ENCODE data around the gene PRTN3. TPM values are rescaled to one million over a fixed set of nuclear protein-coding genes. Genes with fewer than 3 reads are reported as not detected.

PRTN3 gene
- total and polyA plus RNA-seq, 4 donors = not detected

GRCh38 chr19:796692-797527, 43.9 kb upstream of the PRTN3 start, which contains the start of gene PTBP1:
TSS of gene PTBP1 (plus strand) at chr19:797452. CDS start at chr19:797498, 46 bp downstream.
- Histone ChIP-seq H3K9me3 (ENCODE audit: control insufficient read depth, low read length) (no peaks in the 10 kb centered on the region), H3K27me3 (ENCODE audit: control insufficient read depth in 1 of 2, insufficient read depth in 2 of 2, low read length in 1 of 2) (no peaks in the 10 kb centered on the region), H3K36me3 (ENCODE audit: control insufficient read depth in 1 of 2, insufficient read depth in 2 of 2, low read length in 1 of 2) (no peaks in the 10 kb centered on the region), H3K4me3 (ENCODE audit: low read length in 2 of 2) (peak within 1 kb of the TSS; percentile 91 to 96), H3K4me1 (ENCODE audit: control insufficient read depth in 1 of 2, insufficient read depth in 2 of 2, low read length in 2 of 2) (peaks cover 3% of the 10 kb centered on the region in 2 donors), H3K27ac (ENCODE audit: low read depth in 1 of 2, low read length in 2 of 2) (peak within 1 kb of the TSS in 1 of 2 donors; percentile 79)
- intact Hi-C loops (cut with DNase I) = loop anchor here in 1 of 2 donors (5.0 kb wide), 2 partner anchors 120 to 135 kb away; partner anchors contain the start of genes FSTL3 and RNF126
- peak; percentile 100 for DNase-seq
- 0 to 1% methylated on average over 79 to 83 of the region's 83 CpGs for WGBS, 2 donors
- peak; percentile 95 for ATAC-seq (ENCODE audit: low FRiP score)

DNA sequence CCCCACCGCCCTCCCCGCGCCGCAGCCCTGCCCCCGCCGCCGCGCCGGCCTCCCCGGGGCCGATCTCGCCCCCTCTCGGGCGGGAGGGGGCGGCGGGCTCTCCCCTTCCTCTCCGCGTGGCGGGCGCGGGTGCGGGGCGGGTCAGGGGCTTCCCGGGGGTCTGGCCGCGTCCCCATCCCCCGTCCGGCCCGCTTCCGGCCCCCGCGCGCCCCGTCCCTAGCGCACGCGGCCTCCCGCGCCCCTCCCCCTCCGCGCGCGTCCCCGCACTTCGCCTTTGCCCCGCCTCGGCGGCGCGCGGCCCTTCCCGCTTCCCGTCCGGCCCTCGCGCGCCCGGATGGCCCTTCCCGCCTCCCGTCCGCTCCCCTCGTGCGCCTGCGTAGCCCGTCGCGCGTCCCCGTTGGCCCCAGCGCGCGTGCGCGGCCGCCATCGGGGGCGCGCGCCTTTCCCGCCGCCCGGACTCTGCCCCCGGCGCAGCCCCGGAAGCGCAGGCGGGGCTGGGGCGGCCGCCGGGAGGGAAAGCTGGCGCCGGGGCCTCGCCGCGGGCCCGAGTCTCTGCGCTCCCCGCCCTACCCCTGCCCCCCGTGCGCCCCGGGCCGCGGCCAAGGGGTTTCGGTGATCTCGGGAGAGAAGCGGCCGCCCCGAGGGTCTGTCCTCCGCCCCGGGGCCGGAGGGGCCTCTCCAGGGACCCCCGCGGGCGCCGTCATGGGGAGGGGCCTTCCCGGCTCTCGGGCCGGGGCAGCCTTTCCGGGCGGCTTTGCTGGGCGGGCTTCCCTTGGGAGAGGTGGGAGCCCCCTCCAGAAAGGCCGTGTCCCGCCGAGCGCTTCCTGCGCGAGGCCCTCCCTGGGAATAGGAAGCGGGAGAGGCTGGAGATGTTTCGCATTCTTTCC, 43.0 kb upstream of the PRTN3 start:
- H3K36me3 ChIP-seq (ENCODE audit: control insufficient read depth in 1 of 2, insufficient read depth in 2 of 2, low read length in 1 of 2) = no peaks in the 10 kb centered on the region
- DNase-seq (peak; percentile 94 to 96), ATAC-seq (ENCODE audit: low FRiP score) (peak; percentile 71)
- peaks cover 3% of the 10 kb centered on the region in 2 donors for H3K4me1 ChIP-seq (ENCODE audit: control insufficient read depth in 1 of 2, insufficient read depth in 2 of 2, low read length in 2 of 2)
- H3K9me3 ChIP-seq (ENCODE audit: control insufficient read depth, low read length) = no peaks in the 10 kb centered on the region
- intact Hi-C loops (cut with DNase I) = loop anchor here in 1 of 2 donors (5.0 kb wide), 2 partner anchors 120 to 135 kb away; partner anchors contain the start of genes FSTL3 and RNF126
- peak overlapping the region in 1 of 2 donors; percentile 79 for H3K27ac ChIP-seq (ENCODE audit: low read depth in 1 of 2, low read length in 2 of 2)
- H3K4me3 ChIP-seq (ENCODE audit: low read length in 2 of 2) = peak overlapping the region; percentile 91 to 96
- no peaks in the 10 kb centered on the region for H3K27me3 ChIP-seq (ENCODE audit: control insufficient read depth in 1 of 2, insufficient read depth in 2 of 2, low read length in 1 of 2)
- WGBS, 2 donors = 1% methylated on average over 54 to 129 of the region's 129 CpGs

DNA sequence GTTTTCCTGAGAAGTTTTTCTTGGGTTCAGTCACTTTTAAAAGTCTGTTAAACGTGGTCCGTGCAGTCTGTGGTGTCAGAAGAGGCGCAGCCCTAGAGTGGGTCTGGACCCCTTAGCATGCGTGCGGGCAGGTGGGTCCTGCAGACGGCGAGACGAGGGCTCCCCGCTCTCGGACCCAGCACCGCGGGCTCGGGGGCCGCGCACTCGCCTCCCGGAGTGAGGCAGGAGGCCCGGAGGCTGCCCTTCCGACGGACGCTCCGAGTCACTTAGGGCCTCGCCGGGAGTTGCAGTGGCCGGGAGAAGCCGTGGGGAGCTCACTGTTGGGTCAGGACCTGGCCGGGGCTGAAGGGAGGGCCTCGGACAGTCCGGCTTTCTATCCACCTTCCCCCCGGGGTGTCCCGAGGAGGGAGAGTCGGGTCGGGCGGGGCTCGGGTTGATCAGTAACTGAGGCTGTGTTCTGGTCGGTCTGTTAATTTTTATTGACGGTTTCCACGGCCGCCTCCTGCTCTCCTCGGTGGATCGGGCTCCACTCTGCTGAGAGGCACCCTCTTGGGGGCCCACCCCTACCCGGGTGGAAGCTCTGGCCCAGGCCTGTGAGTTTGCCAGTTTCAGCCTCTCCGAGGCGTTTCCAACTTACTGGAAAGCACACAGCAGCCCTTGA, 42.3 kb upstream of the PRTN3 start:
- DNase-seq (peak in 1 of 2 donors; percentile 52), ATAC-seq (ENCODE audit: low FRiP score) (no peak)
- no peak overlapping the region for H3K27ac ChIP-seq (ENCODE audit: low read depth in 1 of 2, low read length in 2 of 2)
- no peaks in the 10 kb centered on the region for H3K9me3 ChIP-seq (ENCODE audit: control insufficient read depth, low read length)
- 1% methylated on average over 42 to 44 of the region's 44 CpGs for WGBS, 2 donors
- peak overlapping the region; percentile 91 to 96 for H3K4me3 ChIP-seq (ENCODE audit: low read length in 2 of 2)
- no peaks in the 10 kb centered on the region for H3K27me3 ChIP-seq (ENCODE audit: control insufficient read depth in 1 of 2, insufficient read depth in 2 of 2, low read length in 1 of 2)
- peaks cover 3% of the 10 kb centered on the region in 2 donors for H3K4me1 ChIP-seq (ENCODE audit: control insufficient read depth in 1 of 2, insufficient read depth in 2 of 2, low read length in 2 of 2)
- intact Hi-C loops (cut with DNase I) = loop anchor here in 1 of 2 donors (5.0 kb wide), 2 partner anchors 121 to 136 kb away; partner anchors contain the start of genes FSTL3 and RNF126
- H3K36me3 ChIP-seq (ENCODE audit: control insufficient read depth in 1 of 2, insufficient read depth in 2 of 2, low read length in 1 of 2) = no peaks in the 10 kb centered on the region

GRCh38 chr19:799076-799881, 41.5 kb upstream of the PRTN3 start:
- H3K9me3 ChIP-seq (ENCODE audit: control insufficient read depth, low read length) = no peaks in the 10 kb centered on the region
- ATAC-seq (ENCODE audit: low FRiP score) (no peak), DNase-seq (no peak)
- H3K27ac ChIP-seq (ENCODE audit: low read depth in 1 of 2, low read length in 2 of 2) = no peak overlapping the region
- H3K4me1 ChIP-seq (ENCODE audit: control insufficient read depth in 1 of 2, insufficient read depth in 2 of 2, low read length in 2 of 2) = peaks cover 3% of the 10 kb centered on the region in 2 donors
- peak overlapping the region; percentile 91 to 96 for H3K4me3 ChIP-seq (ENCODE audit: low read length in 2 of 2)
- WGBS, 2 donors = 1 to 3% methylated on average over 28 of the region's 28 CpGs
- peaks cover 0 to 1% of the 10 kb centered on the region in 2 donors for H3K36me3 ChIP-seq (ENCODE audit: control insufficient read depth in 1 of 2, insufficient read depth in 2 of 2, low read length in 1 of 2)
- H3K27me3 ChIP-seq (ENCODE audit: control insufficient read depth in 1 of 2, insufficient read depth in 2 of 2, low read length in 1 of 2) = no peaks in the 10 kb centered on the region
- intact Hi-C loops (cut with DNase I) = loop anchor here in 1 of 2 donors (5.0 kb wide), 2 partner anchors 122 to 137 kb away; partner anchors contain the start of genes FSTL3 and RNF126

- H3K36me3 ChIP-seq (ENCODE audit: control insufficient read depth in 1 of 2, insufficient read depth in 2 of 2, low read length in 1 of 2) = peaks cover 0 to 11% of the 10 kb centered on the region in 2 donors
- intact Hi-C loops (cut with DNase I) = no loop called here
- H3K9me3 ChIP-seq (ENCODE audit: control insufficient read depth, low read length) = no peaks in the 10 kb centered on the region
- peaks cover 3% of the 10 kb centered on the region in 2 donors for H3K4me1 ChIP-seq (ENCODE audit: control insufficient read depth in 1 of 2, insufficient read depth in 2 of 2, low read length in 2 of 2)
- 12 to 16% methylated on average over 17 of the region's 17 CpGs for WGBS, 2 donors
- peak overlapping the region in 1 of 2 donors; percentile 38 for H3K27ac ChIP-seq (ENCODE audit: low read depth in 1 of 2, low read length in 2 of 2)
- ATAC-seq (ENCODE audit: low FRiP score) (no peak), DNase-seq (no peak)
- H3K27me3 ChIP-seq (ENCODE audit: control insufficient read depth in 1 of 2, insufficient read depth in 2 of 2, low read length in 1 of 2) = no peaks in the 10 kb centered on the region
- no peak overlapping the region for H3K4me3 ChIP-seq (ENCODE audit: low read length in 2 of 2)
Measured at GRCh38 chr19:800360-801029, 40.3 kb upstream of the PRTN3 start.

- Histone ChIP-seq H3K27me3 (ENCODE audit: control insufficient read depth in 1 of 2, insufficient read depth in 2 of 2, low read length in 1 of 2) (no peaks in the 10 kb centered on the region), H3K9me3 (ENCODE audit: control insufficient read depth, low read length) (no peaks in the 10 kb centered on the region), H3K4me1 (ENCODE audit: control insufficient read depth in 1 of 2, insufficient read depth in 2 of 2, low read length in 2 of 2) (peaks cover 3% of the 10 kb centered on the region in 2 donors), H3K27ac (ENCODE audit: low read depth in 1 of 2, low read length in 2 of 2) (no peak overlapping the region), H3K4me3 (ENCODE audit: low read length in 2 of 2) (no peak overlapping the region), H3K36me3 (ENCODE audit: control insufficient read depth in 1 of 2, insufficient read depth in 2 of 2, low read length in 1 of 2) (peaks cover 3 to 15% of the 10 kb centered on the region in 2 donors)
- intact Hi-C loops (cut with DNase I) = no loop called here
- no peak for ATAC-seq (ENCODE audit: low FRiP score)
- peak; percentile 90 to 93 for DNase-seq
- WGBS, 2 donors = 11 to 12% methylated on average over 29 of the region's 29 CpGs
Measured at GRCh38 chr19:801030-801860, 39.6 kb upstream of the PRTN3 start.
